HEK293 (cell line): ENCODE data around the gene LAMA1.

Experiments
- CTCF ChIA-PET: fragments of 350-600 bp; formaldehyde crosslinking; extraction: SDS; loops from one replicate; lab custom pipeline; 2021; ENCODE audit warnings: antibody characterized with exemption; lab: Yijun Ruan, JAX
- POLR2A ChIA-PET: fragments of 300-600 bp; formaldehyde crosslinking; extraction: SDS; loops from one replicate; lab custom pipeline; 2020; ENCODE audit warnings: antibody characterized with exemption, inconsistent platforms; lab: Yijun Ruan, JAX
- H3K27ac ChIP-seq: fragments of 200-500 bp; sonication (Bioruptor generic); 2 replicates; pipeline ENCODE4 v1.5.1; 2014; ENCODE audit warnings: low read depth, low read length, control low read depth, inconsistent platforms; ENCODE audit errors: extremely low read depth
- H3K36me3 ChIP-seq, 2 experiments: fragments of 200-500 bp in 1 of 2; sonication (Bioruptor generic) in 1 of 2; 1 replicate in 1 of 2; 2 replicates in 1 of 2; pipeline ENCODE4 v1.5.1; 2014 to 2017; ENCODE audit warnings: inconsistent platforms in 2 of 2, low read length in 2 of 2; ENCODE audit not compliant: control insufficient read depth in 2 of 2, insufficient read depth in 1 of 2
- H3K4me1 ChIP-seq: fragments of 200-500 bp; sonication (Bioruptor generic); 2 replicates; pipeline ENCODE4 v1.5.1; 2014; ENCODE audit warnings: mild to moderate bottlenecking, low read length, inconsistent platforms; ENCODE audit not compliant: control insufficient read depth, insufficient read depth
- H3K4me3 ChIP-seq: 2 replicates; pipeline ENCODE4 v1.5.1; 2011; ENCODE audit warnings: low read depth, mild to moderate bottlenecking, control low read depth, low read length, moderate library complexity
- H3K9me3 ChIP-seq: fragments of 200-500 bp; sonication (Bioruptor generic); 2 replicates; pipeline ENCODE4 v1.5.1; 2014; ENCODE audit warnings: low read depth, low read length, inconsistent platforms; ENCODE audit not compliant: control insufficient read depth, insufficient read depth
- FEZF1 ChIP-seq: fragments of 450-650 bp; formaldehyde crosslinking; IDR thresholded peaks from 2 replicates; pipeline ENCODE4 v1.5.1; 2016; ENCODE audit warnings: missing biosample characterization, missing genetic modification characterization
- GLI2 ChIP-seq: fragments of 450-650 bp; formaldehyde crosslinking; IDR thresholded peaks from 2 replicates; pipeline ENCODE4; 2017; ENCODE audit warnings: missing biosample characterization, missing genetic modification characterization, low read depth, borderline replicate concordance
- PRDM6 ChIP-seq: fragments of 450-650 bp; formaldehyde crosslinking; IDR thresholded peaks from 2 replicates; pipeline ENCODE4 v1.5.1; 2017; ENCODE audit warnings: missing biosample characterization, missing genetic modification characterization
- SALL2 ChIP-seq: fragments of 450-650 bp; formaldehyde crosslinking; IDR thresholded peaks from 2 replicates; pipeline ENCODE4 v1.5.0; 2017; ENCODE audit warnings: missing biosample characterization, mild to moderate bottlenecking, missing genetic modification characterization, borderline replicate concordance
- SP3 ChIP-seq: fragments of 450-650 bp; formaldehyde crosslinking; IDR thresholded peaks from 2 replicates; pipeline ENCODE4 v1.5.1; 2016; ENCODE audit warnings: missing biosample characterization, missing genetic modification characterization
- SP7 ChIP-seq: fragments of 450-650 bp; formaldehyde crosslinking; IDR thresholded peaks from 2 replicates; pipeline ENCODE4 v1.5.1; 2016; ENCODE audit warnings: missing biosample characterization, missing genetic modification characterization
- TCF7L2 ChIP-seq: IDR thresholded peaks from 2 replicates; pipeline ENCODE4 v1.6.1; 2011; ENCODE audit warnings: low read depth, mild to moderate bottlenecking, inconsistent platforms, low read length, moderate library complexity, borderline replicate concordance
- ZBTB21 ChIP-seq: fragments of 450-650 bp; formaldehyde crosslinking; IDR thresholded peaks from 2 replicates; pipeline ENCODE4 v1.5.1; 2017; ENCODE audit warnings: missing biosample characterization, missing genetic modification characterization
- ZFP3 ChIP-seq: fragments of 450-650 bp; formaldehyde crosslinking; IDR thresholded peaks from 2 replicates; pipeline ENCODE4 v1.5.1; 2016; ENCODE audit warnings: low read depth, missing biosample characterization, missing genetic modification characterization
- ZNF157 ChIP-seq: fragments of 450-650 bp; formaldehyde crosslinking; IDR thresholded peaks from 2 replicates; pipeline ENCODE4 v1.5.1; 2016; ENCODE audit warnings: missing biosample characterization, missing genetic modification characterization
- ZNF311 ChIP-seq: fragments of 450-650 bp; formaldehyde crosslinking; IDR thresholded peaks from 2 replicates; pipeline ENCODE4 v1.5.1; 2017; ENCODE audit warnings: missing biosample characterization, missing genetic modification characterization, borderline replicate concordance
- ZNF391 ChIP-seq: fragments of 450-650 bp; formaldehyde crosslinking; IDR thresholded peaks from 2 replicates; pipeline ENCODE4 v1.5.1; 2016; ENCODE audit warnings: low read depth, missing biosample characterization, missing genetic modification characterization, borderline replicate concordance
- ZNF398 ChIP-seq: fragments of 450-650 bp; formaldehyde crosslinking; IDR thresholded peaks from 2 replicates; pipeline ENCODE4 v1.5.1; 2017; ENCODE audit warnings: missing biosample characterization, missing genetic modification characterization
- ZNF48 ChIP-seq: fragments of 450-650 bp; formaldehyde crosslinking; IDR thresholded peaks from 2 replicates; pipeline ENCODE4 v1.5.1; 2016; ENCODE audit warnings: missing biosample characterization, missing genetic modification characterization
- ZNF501 ChIP-seq: fragments of 450-650 bp; formaldehyde crosslinking; IDR thresholded peaks from 2 replicates; pipeline ENCODE4 v1.5.1; 2016; ENCODE audit warnings: missing biosample characterization, missing genetic modification characterization
- ZNF521 ChIP-seq: fragments of 450-650 bp; formaldehyde crosslinking; IDR thresholded peaks from 2 replicates; pipeline ENCODE4 v1.5.1; 2017; ENCODE audit warnings: missing biosample characterization, mild to moderate bottlenecking, missing genetic modification characterization
- ZNF610 ChIP-seq: fragments of 450-650 bp; formaldehyde crosslinking; IDR thresholded peaks from 2 replicates; pipeline ENCODE4 v1.5.1; 2016; ENCODE audit warnings: missing biosample characterization, missing genetic modification characterization, borderline replicate concordance
- ZNF626 ChIP-seq: fragments of 450-650 bp; sonication (Bioruptor Pico); formaldehyde crosslinking; IDR thresholded peaks from 2 replicates; pipeline ENCODE4 v1.5.1; 2018; ENCODE audit warnings: missing biosample characterization, missing genetic modification characterization, inconsistent platforms
- ZNF677 ChIP-seq: fragments of 450-650 bp; IDR thresholded peaks from 2 replicates; pipeline ENCODE4 v1.5.0; 2018; ENCODE audit warnings: missing biosample characterization, mild to moderate bottlenecking, missing genetic modification characterization, moderate library complexity
- TF ChIP-seq, protein P1 (sequence below): fragments of 450-650 bp; formaldehyde crosslinking; conservative IDR thresholded peaks from 2 replicates; pipeline ENCODE4 v1.5.1; 2016; ENCODE audit warnings: low read depth, missing biosample characterization, missing genetic modification characterization

The LAMA1 gene

DNA sequence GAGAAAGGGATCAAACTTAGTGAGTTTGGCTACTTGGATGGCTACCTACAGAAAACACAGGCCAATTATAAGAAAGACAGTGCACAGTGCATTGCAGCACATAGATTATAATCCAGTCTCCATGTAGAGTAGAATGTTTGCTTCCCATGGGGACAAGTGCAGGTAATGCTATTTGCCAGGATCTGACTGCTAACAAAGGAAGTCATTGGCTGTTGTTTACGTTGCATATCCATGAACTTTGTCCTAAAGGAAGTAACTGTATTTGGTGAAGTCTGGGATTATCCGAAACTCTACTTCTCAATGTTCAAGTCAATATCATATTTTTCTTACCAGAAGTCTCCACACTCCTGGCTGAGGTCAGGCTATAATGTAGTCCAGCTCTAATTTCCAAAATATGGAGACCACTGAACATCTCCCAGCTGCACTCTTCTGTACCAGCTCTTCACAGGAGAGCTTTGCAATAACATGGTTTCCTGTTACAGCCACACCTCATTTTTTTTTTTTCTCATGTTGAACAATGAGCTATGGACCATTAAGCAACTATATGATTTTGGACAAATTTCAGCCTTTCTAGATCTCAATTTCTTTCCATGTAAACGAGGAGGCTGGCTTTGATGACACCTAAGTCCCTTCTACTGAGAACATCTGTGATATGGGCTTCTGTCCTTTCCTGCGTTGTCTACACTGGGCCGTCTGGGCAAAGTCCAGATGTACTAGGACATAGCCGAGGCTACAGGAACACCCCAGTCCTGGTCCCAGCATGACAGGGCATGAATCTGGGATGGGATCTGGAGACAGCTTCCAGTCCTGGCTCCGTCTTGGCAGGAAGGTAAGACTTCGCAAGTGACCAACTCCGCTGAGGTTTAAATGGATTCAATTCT is 154.8 kb downstream of the LAMA1 start:
- TF ChIP-seq SALL2 (no peak), GLI2 (tag by site-specific recombination) (no peak), ZNF677 (tag by site-specific recombination) (no peak), ZFP3 (tag by site-specific recombination) (no peak), ZNF311 (tag by site-specific recombination) (no peak), PRDM6 (tag by site-specific recombination) (no peak), TCF7L2 (no peak), ZBTB21 (tag by site-specific recombination) (no peak), ZNF521 (tag by site-specific recombination) (no peak), SP3 (tag by site-specific recombination) (no peak), FEZF1 (tag by site-specific recombination) (no peak)
- Histone ChIP-seq H3K36me3 (peaks cover 0 to 8% of the 10 kb centered on the region in 2 experiments; a peak in 1 of 3 replicates), H3K4me3 (no peak overlapping the region), H3K9me3 (no peaks in the 10 kb centered on the region), H3K4me1 (no peaks in the 10 kb centered on the region), H3K27ac (no peak overlapping the region)
- POLR2A ChIA-PET = no interaction called here
- CTCF ChIA-PET = interaction anchor here (0.6 to 1.3 kb wide), 3 partner anchors 9 to 509 kb away, joined by 3 to 4 read pairs (median 4); no protein-coding TSS in a partner anchor

GRCh38 chr18:6961331-6961730 is 156.3 kb downstream of the LAMA1 start:
- Histone ChIP-seq H3K36me3 (peaks cover 0 to 8% of the 10 kb centered on the region in 2 experiments; a peak in 1 of 3 replicates), H3K4me3 (no peak overlapping the region), H3K27ac (no peak overlapping the region), H3K4me1 (no peaks in the 10 kb centered on the region), H3K9me3 (no peaks in the 10 kb centered on the region)
- ChIA-PET POLR2A (no interaction called here), CTCF (interaction anchor here (1.1 to 1.4 kb wide), 2 partner anchors 42 to 61 kb away, joined by 3 read pairs; no protein-coding TSS in a partner anchor)
- TF ChIP-seq SP7 (tag by site-specific recombination) (no peak), ZNF157 (tag by site-specific recombination) (no peak), ZNF398 (tag by site-specific recombination) (no peak), ZNF610 (no peak), ZNF391 (tag by site-specific recombination) (no peak), ZNF48 (tag by site-specific recombination) (no peak), ZNF501 (tag by site-specific recombination) (no peak), ZNF626 (tag by site-specific recombination) (no peak)
- TF ChIP-seq, protein P1, sequence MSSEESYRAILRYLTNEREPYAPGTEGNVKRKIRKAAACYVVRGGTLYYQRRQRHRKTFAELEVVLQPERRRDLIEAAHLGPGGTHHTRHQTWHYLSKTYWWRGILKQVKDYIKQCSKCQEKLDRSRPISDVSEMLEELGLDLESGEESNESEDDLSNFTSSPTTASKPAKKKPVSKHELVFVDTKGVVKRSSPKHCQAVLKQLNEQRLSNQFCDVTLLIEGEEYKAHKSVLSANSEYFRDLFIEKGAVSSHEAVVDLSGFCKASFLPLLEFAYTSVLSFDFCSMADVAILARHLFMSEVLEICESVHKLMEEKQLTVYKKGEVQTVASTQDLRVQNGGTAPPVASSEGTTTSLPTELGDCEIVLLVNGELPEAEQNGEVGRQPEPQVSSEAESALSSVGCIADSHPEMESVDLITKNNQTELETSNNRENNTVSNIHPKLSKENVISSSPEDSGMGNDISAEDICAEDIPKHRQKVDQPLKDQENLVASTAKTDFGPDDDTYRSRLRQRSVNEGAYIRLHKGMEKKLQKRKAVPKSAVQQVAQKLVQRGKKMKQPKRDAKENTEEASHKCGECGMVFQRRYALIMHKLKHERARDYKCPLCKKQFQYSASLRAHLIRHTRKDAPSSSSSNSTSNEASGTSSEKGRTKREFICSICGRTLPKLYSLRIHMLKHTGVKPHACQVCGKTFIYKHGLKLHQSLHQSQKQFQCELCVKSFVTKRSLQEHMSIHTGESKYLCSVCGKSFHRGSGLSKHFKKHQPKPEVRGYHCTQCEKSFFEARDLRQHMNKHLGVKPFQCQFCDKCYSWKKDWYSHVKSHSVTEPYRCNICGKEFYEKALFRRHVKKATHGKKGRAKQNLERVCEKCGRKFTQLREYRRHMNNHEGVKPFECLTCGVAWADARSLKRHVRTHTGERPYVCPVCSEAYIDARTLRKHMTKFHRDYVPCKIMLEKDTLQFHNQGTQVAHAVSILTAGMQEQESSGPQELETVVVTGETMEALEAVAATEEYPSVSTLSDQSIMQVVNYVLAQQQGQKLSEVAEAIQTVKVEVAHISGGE (tag by site-specific recombination) = no peak
